SK-N-SH (cell line): Measurements from ENCODE around the gene DPF3. TPM values are rescaled to one million over a fixed set of nuclear protein-coding genes. Genes with fewer than 3 reads are reported as not detected.

Source experiments
- CTCF ChIA-PET: fragments of 300-600, 350-600 bp; formaldehyde crosslinking; extraction: SDS; loops from one replicate; lab custom pipeline; 2021; lab: Yijun Ruan, JAX
- POLR2A ChIA-PET: fragments of 350-600 bp; sonication (Branson Sonifier 250); formaldehyde crosslinking; extraction: SDS; loops from one replicate; lab custom pipeline; 2020; ENCODE audit warnings: antibody characterized with exemption, inconsistent platforms; lab: Yijun Ruan, JAX
- DNase-seq: peaks from one replicate; pipeline ENCODE4 v3.0.0; 2012
- H2AFZ ChIP-seq: fragments of 200-600 bp; sonication (generic); 2 replicates; pipeline ENCODE4 v1.8.1; 2016; ENCODE audit warnings: antibody characterized with exemption, mild to moderate bottlenecking, low read depth
- H3F3A ChIP-seq: fragments of 200-600 bp; sonication (generic); replicated peaks from 2 replicates; pipeline ENCODE3; 2016; ENCODE audit warnings: antibody characterized with exemption, mild to moderate bottlenecking; ENCODE audit not compliant: insufficient read depth
- H3K27ac ChIP-seq, 2 experiments: fragments of 200-500 bp in 1 of 2; fragments of 200-600 bp in 1 of 2; sonication (Bioruptor generic) in 1 of 2; sonication (generic), shearing (Covaris generic) in 1 of 2; 2 replicates each; pipeline versions ENCODE4 v1.5.1 to v1.6.1; 2014 to 2016; ENCODE audit warnings: low read depth in 2 of 2, inconsistent platforms in 1 of 2, low read length in 1 of 2, mild to moderate bottlenecking in 1 of 2, mixed read lengths in 1 of 2
- H3K27me3 ChIP-seq: fragments of 200-600 bp; sonication (generic), shearing (Covaris generic); 2 replicates; pipeline ENCODE4 v1.6.1; 2016; ENCODE audit warnings: mixed run types; ENCODE audit not compliant: insufficient read depth
- H3K36me3 ChIP-seq, 2 experiments: fragments of 200-500 bp in 1 of 2; fragments of 200-600 bp in 1 of 2; sonication (Bioruptor generic) in 1 of 2; sonication (generic) in 1 of 2; replicated peaks in 1 of 2; 2 replicates each; pipeline versions ENCODE3 to v1.5.1; 2014 to 2016; ENCODE audit warnings: low read length in 1 of 2, mild to moderate bottlenecking in 1 of 2; ENCODE audit not compliant: insufficient read depth in 2 of 2, control insufficient read depth in 1 of 2
- H3K4me1 ChIP-seq, 2 experiments: fragments of 200-500 bp in 1 of 2; fragments of 200-600 bp in 1 of 2; sonication (Bioruptor generic) in 1 of 2; sonication (generic), shearing (Covaris generic) in 1 of 2; 2 replicates each; pipeline versions ENCODE4 v1.5.1 to v1.6.1; 2014 to 2016; ENCODE audit warnings: low read depth in 1 of 2, low read length in 1 of 2, mixed run types in 1 of 2; ENCODE audit not compliant: insufficient read depth in 2 of 2, control insufficient read depth in 1 of 2
- H3K4me2 ChIP-seq: fragments of 200-600 bp; sonication (generic), shearing (Covaris generic); 2 replicates; pipeline ENCODE4 v1.6.1; 2017; ENCODE audit warnings: mixed run types
- H3K4me3 ChIP-seq, 2 experiments: fragments of 200-500 bp in 1 of 2; fragments of 200-600 bp in 1 of 2; sonication (Bioruptor generic) in 1 of 2; sonication (generic), shearing (Covaris generic) in 1 of 2; 2 replicates each; pipeline versions ENCODE4 v1.5.1 to v1.8.1; 2014 to 2016; ENCODE audit warnings: low read depth in 2 of 2, inconsistent platforms in 1 of 2, low read length in 1 of 2, mild to moderate bottlenecking in 1 of 2, mixed read lengths in 1 of 2, moderate library complexity in 1 of 2
- H3K79me2 ChIP-seq: fragments of 200-600 bp; sonication (generic); 2 replicates; pipeline ENCODE4 v1.8.1; 2017; ENCODE audit warnings: mild to moderate bottlenecking; ENCODE audit not compliant: insufficient read depth
- H3K9ac ChIP-seq: fragments of 200-600 bp; sonication (generic); 2 replicates; pipeline ENCODE4 v1.6.1; 2017; ENCODE audit warnings: mixed run types
- H3K9me2 ChIP-seq: fragments of 200-600 bp; sonication (generic); 2 replicates; pipeline ENCODE4 v1.6.1; 2017; ENCODE audit warnings: mixed run types
- H3K9me3 ChIP-seq: fragments of 200-600 bp; sonication (generic); 2 replicates; pipeline ENCODE4 v1.6.1; 2017; ENCODE audit warnings: mixed run types, mild to moderate bottlenecking, moderate library complexity
- H4K20me1 ChIP-seq: fragments of 200-600 bp; sonication (generic); 2 replicates; pipeline ENCODE4 v1.6.1; 2017; ENCODE audit warnings: mild to moderate bottlenecking, mixed run types; ENCODE audit not compliant: insufficient read depth
- ELF1 ChIP-seq: IDR thresholded peaks from 2 replicates; pipeline ENCODE4 v1.4.0; 2012
- EP300 ChIP-seq, 2 experiments: IDR thresholded peaks; 2 replicates each; pipeline versions ENCODE4 v1.4.0 to v1.6.1; 2012; ENCODE audit warnings: borderline replicate concordance in 1 of 2, low read depth in 1 of 2, low read length in 1 of 2
- FOSL2 ChIP-seq: IDR thresholded peaks from 2 replicates; pipeline ENCODE4 v1.4.0; 2012; ENCODE audit warnings: low read depth, mild to moderate bottlenecking, moderate library complexity, borderline replicate concordance
- FOXJ3 ChIP-seq: sonication (generic); formaldehyde crosslinking; IDR thresholded peaks from 2 replicates; pipeline ENCODE4 v1.5.1; 2020; ENCODE audit warnings: mild to moderate bottlenecking, missing genetic modification reagents
- FOXM1 ChIP-seq: IDR thresholded peaks from 2 replicates; pipeline ENCODE4 v1.4.0; 2012; ENCODE audit warnings: low read depth, mild to moderate bottlenecking
- GATA2 ChIP-seq: sonication (generic); formaldehyde crosslinking; IDR thresholded peaks from 2 replicates; pipeline ENCODE4 v1.5.0; 2020; ENCODE audit warnings: mild to moderate bottlenecking, missing genetic modification reagents
- MEF2A ChIP-seq: IDR thresholded peaks from 2 replicates; pipeline ENCODE4 v1.4.0; 2012; ENCODE audit warnings: low read depth, borderline replicate concordance
- NFIC ChIP-seq: IDR thresholded peaks from 2 replicates; pipeline ENCODE4 v1.4.0; 2012; ENCODE audit warnings: borderline replicate concordance
- NRF1 ChIP-seq: IDR thresholded peaks from 2 replicates; pipeline ENCODE4 v1.6.1; 2012; ENCODE audit warnings: low read depth, mild to moderate bottlenecking, low read length
- POLR2AphosphoS5 ChIP-seq: IDR thresholded peaks from 2 replicates; pipeline ENCODE4 v1.6.1; 2012; ENCODE audit warnings: low read depth, low read length
- RAD21 ChIP-seq: IDR thresholded peaks from 2 replicates; pipeline ENCODE4 v1.6.1; 2012; ENCODE audit warnings: mild to moderate bottlenecking, low read length
- RFX5 ChIP-seq: IDR thresholded peaks from 2 replicates; pipeline ENCODE4 v1.6.1; 2012; ENCODE audit warnings: mild to moderate bottlenecking, improper control_type of control experiment, low read length
- SIN3A ChIP-seq: IDR thresholded peaks from 2 replicates; pipeline ENCODE4 v1.6.1; 2012; ENCODE audit warnings: low read depth, mild to moderate bottlenecking, low read length, moderate library complexity, borderline replicate concordance
- SMC3 ChIP-seq: IDR thresholded peaks from 2 replicates; pipeline ENCODE4 v1.6.1; 2012; ENCODE audit warnings: low read depth, low read length, improper control_type of control experiment
- TAF1 ChIP-seq: IDR thresholded peaks from 2 replicates; pipeline ENCODE4 v1.6.1; 2012; ENCODE audit warnings: low read depth, mild to moderate bottlenecking, low read length, moderate library complexity, borderline replicate concordance
- TCF12 ChIP-seq: IDR thresholded peaks from 2 replicates; pipeline ENCODE4 v1.4.0; 2012
- YY1 ChIP-seq: IDR thresholded peaks from 2 replicates; pipeline ENCODE4 v1.4.0; 2012; ENCODE audit warnings: low read depth, mild to moderate bottlenecking
- WGBS: methylation state at CpG from one replicate; pipeline ENCODE4 v1.1.6; 2017; ENCODE audit warnings: low lambda C conversion rate; 5-methylcytosine and 5-hydroxymethylcytosine counted together
- polyA plus RNA-seq, 3 experiments: library from polyadenylated mRNA; depleted of rRNA; stranded (reverse); fragments of >200 nt; gene quantifications; 2 replicates each; pipeline ENCODE4 v1.2.3, GENCODE V29; 2012
- TF ChIP-seq, protein P1 (sequence below): fragments of 150-350 bp; IDR thresholded peaks from 2 replicates; pipeline ENCODE4 v1.6.1; 2016; ENCODE audit warnings: mild to moderate bottlenecking, low read depth, low read length
- TF ChIP-seq, protein P2 (sequence below): fragments of 200-600 bp; sonication (generic); IDR thresholded peaks from 2 replicates; pipeline ENCODE4 v1.6.1; 2017; ENCODE audit warnings: antibody characterized with exemption, mild to moderate bottlenecking, moderate library complexity

DPF3 gene
- polyA plus RNA-seq, 1 of the 3 experiments (the other 2 are of a cell fraction), result 2.8 TPM

DNA sequence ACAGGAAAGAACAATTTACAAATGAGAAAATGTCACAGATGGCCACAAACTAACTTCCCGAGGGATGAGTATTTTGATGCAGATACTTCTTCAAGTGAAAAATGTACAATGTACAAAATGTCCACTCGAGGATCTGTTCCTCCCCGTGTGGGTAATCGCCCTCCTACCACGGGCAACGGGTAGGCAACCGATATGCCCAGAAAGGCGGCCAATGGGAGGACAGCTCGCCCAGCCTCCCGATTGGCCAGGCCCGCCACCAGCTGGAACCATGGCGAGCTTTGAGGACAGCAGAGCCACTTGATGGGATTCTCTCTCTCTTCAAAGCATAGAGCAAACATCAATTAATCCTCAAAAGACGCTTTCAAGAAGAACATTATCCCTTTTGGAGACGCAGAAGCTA is 42.3 kb downstream of the DPF3 start:
- no peak overlapping the region for H3K9ac ChIP-seq
- H3K9me2 ChIP-seq, result no peaks in the 10 kb centered on the region
- no peaks in the 10 kb centered on the region for H3K9me3 ChIP-seq
- DNase-seq, result no peak
- peaks cover 0 to 5% of the 10 kb centered on the region in 2 experiments; a peak in 1 of 4 replicates for H3K4me1 ChIP-seq
- H3K27ac ChIP-seq, result no peak overlapping the region
- TF ChIP-seq RFX5, result no peak
- TF ChIP-seq SIN3A, result no peak
- TF ChIP-seq NRF1, result no peak
- no peak for TF ChIP-seq NFIC
- no peak for TF ChIP-seq POLR2AphosphoS5
- no peak for TF ChIP-seq FOXJ3 (CRISPR knock-in tag)
- no peak for TF ChIP-seq EP300 (IDR thresholded peaks at IDR 0.05; ENCODE audit: borderline replicate concordance in 1 of 2, low read depth in 1 of 2, low read length in 1 of 2)
- TF ChIP-seq RAD21, result no peak
- TF ChIP-seq MEF2A, result no peak
- TF ChIP-seq, protein P1, sequence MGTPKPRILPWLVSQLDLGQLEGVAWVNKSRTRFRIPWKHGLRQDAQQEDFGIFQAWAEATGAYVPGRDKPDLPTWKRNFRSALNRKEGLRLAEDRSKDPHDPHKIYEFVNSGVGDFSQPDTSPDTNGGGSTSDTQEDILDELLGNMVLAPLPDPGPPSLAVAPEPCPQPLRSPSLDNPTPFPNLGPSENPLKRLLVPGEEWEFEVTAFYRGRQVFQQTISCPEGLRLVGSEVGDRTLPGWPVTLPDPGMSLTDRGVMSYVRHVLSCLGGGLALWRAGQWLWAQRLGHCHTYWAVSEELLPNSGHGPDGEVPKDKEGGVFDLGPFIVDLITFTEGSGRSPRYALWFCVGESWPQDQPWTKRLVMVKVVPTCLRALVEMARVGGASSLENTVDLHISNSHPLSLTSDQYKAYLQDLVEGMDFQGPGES, result no peak
- no peak for TF ChIP-seq FOXM1
- no peak for TF ChIP-seq ELF1
- no peak for TF ChIP-seq YY1
- 58% methylated on average over 14 of the region's 14 CpGs for WGBS
- ChIA-PET CTCF (no interaction called here), POLR2A (no interaction called here)
- no peaks in the 10 kb centered on the region for H3K36me3 ChIP-seq
- H2AFZ ChIP-seq, result no peak overlapping the region
- H3K4me2 ChIP-seq, result no peak overlapping the region
- no peaks in the 10 kb centered on the region for H3K27me3 ChIP-seq
- H4K20me1 ChIP-seq, result no peaks in the 10 kb centered on the region
- H3K79me2 ChIP-seq, result no peaks in the 10 kb centered on the region
- H3K4me3 ChIP-seq, result no peak overlapping the region
- peaks cover 3% of the 10 kb centered on the region for H3F3A ChIP-seq

DNA sequence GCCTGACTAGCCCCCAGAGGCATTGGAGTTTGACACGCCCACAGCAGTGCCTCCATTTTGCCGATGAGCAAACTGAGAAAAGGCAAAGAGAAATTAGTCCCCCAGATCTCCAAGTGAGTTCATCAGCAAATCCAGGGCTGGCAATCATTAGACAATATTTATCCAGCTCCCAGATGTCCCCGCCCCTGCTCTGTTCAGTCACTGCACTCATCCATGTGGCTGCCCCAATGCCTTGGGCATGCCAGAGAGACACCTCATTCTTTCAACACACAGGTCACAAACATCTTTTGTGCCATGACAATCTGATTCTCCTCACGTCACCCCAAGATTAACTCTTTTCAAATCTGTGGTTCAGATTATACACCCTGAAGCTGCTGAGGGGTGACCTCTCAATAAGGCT is 43.5 kb downstream of the DPF3 start:
- peaks cover 3% of the 10 kb centered on the region for H3F3A ChIP-seq
- 50% methylated on average over 4 of the region's 4 CpGs for WGBS
- H3K36me3 ChIP-seq, result no peaks in the 10 kb centered on the region
- H3K79me2 ChIP-seq, result no peaks in the 10 kb centered on the region
- H3K4me2 ChIP-seq, result no peak overlapping the region
- H3K27me3 ChIP-seq, result no peaks in the 10 kb centered on the region
- TF ChIP-seq RAD21 (no peak), TCF12 (no peak), MEF2A (no peak), FOXJ3 (CRISPR knock-in tag) (no peak), SMC3 (no peak), FOSL2 (no peak), TAF1 (no peak), GATA2 (no peak), ELF1 (no peak)
- TF ChIP-seq, protein P2, sequence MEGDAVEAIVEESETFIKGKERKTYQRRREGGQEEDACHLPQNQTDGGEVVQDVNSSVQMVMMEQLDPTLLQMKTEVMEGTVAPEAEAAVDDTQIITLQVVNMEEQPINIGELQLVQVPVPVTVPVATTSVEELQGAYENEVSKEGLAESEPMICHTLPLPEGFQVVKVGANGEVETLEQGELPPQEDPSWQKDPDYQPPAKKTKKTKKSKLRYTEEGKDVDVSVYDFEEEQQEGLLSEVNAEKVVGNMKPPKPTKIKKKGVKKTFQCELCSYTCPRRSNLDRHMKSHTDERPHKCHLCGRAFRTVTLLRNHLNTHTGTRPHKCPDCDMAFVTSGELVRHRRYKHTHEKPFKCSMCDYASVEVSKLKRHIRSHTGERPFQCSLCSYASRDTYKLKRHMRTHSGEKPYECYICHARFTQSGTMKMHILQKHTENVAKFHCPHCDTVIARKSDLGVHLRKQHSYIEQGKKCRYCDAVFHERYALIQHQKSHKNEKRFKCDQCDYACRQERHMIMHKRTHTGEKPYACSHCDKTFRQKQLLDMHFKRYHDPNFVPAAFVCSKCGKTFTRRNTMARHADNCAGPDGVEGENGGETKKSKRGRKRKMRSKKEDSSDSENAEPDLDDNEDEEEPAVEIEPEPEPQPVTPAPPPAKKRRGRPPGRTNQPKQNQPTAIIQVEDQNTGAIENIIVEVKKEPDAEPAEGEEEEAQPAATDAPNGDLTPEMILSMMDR, result no peak
- H3K9me2 ChIP-seq, result no peaks in the 10 kb centered on the region
- POLR2A ChIA-PET, result no interaction called here
- peaks cover 0 to 5% of the 10 kb centered on the region in 2 experiments; a peak in 1 of 4 replicates for H3K4me1 ChIP-seq
- CTCF ChIA-PET, result no interaction called here
- H4K20me1 ChIP-seq, result no peaks in the 10 kb centered on the region
- H3K9ac ChIP-seq, result no peak overlapping the region
- H3K4me3 ChIP-seq, result no peak overlapping the region
- DNase-seq, result no peak
- no peaks in the 10 kb centered on the region for H3K9me3 ChIP-seq
- H2AFZ ChIP-seq, result no peak overlapping the region
- no peak overlapping the region for H3K27ac ChIP-seq
